LNCaP clone FGC (cell line): Measurements from ENCODE around the gene DPP4.
"Not testable (repeated sequence)": the region's sequence is repeated elsewhere in the genome, so short reads cannot be mapped to it uniquely, and the experiment has no call there.

Experiments
- DNase-seq: peaks from one replicate; pipeline ENCODE4 v3.0.0-alpha.2; 2011; ENCODE audit warnings: low read depth
- H3K4me3 ChIP-seq: 2 replicates; pipeline ENCODE4 v1.5.1; 2011; ENCODE audit warnings: mild to moderate bottlenecking, low read depth, low read length, control low read depth
- TF ChIP-seq, protein P1 (sequence below): IDR thresholded peaks from 2 replicates; pipeline ENCODE4 v1.5.1; 2012; ENCODE audit warnings: mild to moderate bottlenecking; ENCODE audit not compliant: control insufficient read depth, insufficient read depth; ENCODE audit errors: extremely low read depth

Gene DPP4

DNA sequence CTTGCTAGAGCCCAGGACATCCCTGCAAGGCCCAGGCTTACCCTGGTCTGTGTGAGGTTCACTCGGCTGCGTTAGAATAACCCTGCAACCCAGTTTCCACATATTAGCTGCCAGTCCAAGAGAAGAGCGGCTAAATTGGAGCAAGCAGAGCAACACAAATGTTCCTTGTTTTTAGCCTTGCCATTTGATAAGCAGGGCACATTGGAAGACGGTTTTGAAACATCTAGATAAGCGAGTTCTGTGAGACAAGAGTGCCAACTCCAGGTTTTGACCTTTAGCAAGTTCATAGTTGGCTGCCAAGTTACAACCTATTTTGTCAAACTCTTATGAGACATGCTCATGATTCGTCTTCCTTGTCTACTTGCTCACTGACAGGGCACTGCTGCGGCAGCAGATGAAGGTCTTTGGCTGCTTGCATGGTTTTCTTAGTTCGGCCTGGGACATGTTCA, 23.5 kb downstream of the DPP4 start:
- TF ChIP-seq, protein P1, sequence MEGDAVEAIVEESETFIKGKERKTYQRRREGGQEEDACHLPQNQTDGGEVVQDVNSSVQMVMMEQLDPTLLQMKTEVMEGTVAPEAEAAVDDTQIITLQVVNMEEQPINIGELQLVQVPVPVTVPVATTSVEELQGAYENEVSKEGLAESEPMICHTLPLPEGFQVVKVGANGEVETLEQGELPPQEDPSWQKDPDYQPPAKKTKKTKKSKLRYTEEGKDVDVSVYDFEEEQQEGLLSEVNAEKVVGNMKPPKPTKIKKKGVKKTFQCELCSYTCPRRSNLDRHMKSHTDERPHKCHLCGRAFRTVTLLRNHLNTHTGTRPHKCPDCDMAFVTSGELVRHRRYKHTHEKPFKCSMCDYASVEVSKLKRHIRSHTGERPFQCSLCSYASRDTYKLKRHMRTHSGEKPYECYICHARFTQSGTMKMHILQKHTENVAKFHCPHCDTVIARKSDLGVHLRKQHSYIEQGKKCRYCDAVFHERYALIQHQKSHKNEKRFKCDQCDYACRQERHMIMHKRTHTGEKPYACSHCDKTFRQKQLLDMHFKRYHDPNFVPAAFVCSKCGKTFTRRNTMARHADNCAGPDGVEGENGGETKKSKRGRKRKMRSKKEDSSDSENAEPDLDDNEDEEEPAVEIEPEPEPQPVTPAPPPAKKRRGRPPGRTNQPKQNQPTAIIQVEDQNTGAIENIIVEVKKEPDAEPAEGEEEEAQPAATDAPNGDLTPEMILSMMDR, result no peak
- H3K4me3 ChIP-seq, result no peak overlapping the region
- peak; percentile 91 for DNase-seq

DNA sequence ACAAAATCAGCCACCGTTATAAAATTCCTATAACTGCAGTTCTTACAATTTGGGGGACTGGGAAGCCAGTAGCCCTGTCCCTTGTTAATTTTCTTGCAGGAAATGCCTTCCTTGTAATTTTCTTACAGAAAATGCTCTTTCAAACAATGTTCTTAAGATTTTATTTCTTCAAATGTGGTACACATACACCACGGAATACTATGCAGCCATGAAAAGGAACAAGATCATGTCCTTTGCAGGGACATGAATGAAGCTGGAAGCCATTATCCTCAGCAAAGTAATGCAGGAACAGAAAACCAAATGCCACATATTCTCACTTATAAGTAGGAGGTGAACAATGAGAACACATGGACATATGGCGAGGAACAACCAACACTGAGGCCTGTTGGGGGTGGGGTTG, 24.9 kb downstream of the DPP4 start:
- H3K4me3 ChIP-seq, DNase-seq: not testable (repeated sequence)

DNA sequence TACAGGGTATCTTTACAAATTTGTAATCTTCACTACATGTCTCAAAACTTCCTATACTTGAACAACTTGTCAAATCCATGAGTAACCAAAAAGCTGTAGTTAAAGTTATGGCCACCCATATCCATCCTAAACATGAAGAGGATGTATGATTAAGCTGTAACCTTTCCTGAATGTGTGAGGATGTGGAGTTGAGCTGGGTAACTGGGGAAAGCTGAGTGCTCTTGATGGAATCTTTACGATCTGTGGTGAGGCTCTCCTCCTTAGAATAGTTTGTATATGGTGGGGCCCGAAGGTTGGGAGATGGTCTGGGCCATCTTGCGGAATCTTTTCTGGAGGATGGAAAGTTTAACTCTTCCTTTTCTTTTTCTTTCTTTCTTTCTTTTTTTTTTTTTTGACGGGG, 29.4 kb downstream of the DPP4 start:
- H3K4me3 ChIP-seq, result no peak overlapping the region
- TF ChIP-seq, protein P1, result no peak
- DNase-seq, result no peak

DNA sequence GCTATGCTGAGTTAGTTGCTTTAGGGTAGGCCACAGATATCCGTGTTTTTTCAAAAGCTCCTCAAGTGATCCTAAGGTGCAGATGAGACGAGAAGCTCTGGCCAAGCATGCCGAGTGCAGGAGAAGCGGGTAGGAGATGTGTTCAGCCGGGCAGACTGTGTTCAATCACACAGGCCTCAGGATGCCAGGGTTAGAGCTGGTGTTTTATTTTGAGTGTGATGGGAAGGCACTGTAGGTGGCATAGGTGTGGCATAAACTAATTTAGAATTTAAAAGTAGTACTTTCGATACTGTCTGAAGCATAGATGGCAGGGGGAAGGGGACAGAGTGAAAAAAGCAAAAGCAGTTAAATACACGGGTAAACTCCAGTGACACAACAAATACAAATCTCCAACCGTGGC, 30.9 kb downstream of the DPP4 start:
- H3K4me3 ChIP-seq, result no peak overlapping the region
- DNase-seq, result no peak
- TF ChIP-seq, protein P1, result no peak

DNA sequence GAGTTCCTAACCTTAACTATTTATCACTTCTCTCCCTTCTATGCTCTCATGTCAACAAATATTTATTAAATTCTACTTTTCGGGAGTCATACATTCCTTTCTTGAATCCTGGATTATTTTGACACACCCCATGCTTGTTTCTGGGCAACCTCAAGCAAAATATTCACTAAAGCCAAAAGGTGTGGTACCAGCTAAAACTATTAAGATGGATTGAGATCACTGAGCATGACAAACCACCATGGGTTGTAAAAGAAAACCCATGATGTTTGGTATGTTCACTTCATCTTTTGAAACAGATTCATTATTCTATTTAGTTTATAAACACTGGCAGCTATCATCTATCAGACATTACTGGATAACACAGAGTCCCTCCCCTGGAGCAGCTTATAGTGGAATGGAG, 32.5 kb downstream of the DPP4 start:
- no peak overlapping the region for H3K4me3 ChIP-seq
- TF ChIP-seq, protein P1, result no peak
- no peak for DNase-seq

DNA sequence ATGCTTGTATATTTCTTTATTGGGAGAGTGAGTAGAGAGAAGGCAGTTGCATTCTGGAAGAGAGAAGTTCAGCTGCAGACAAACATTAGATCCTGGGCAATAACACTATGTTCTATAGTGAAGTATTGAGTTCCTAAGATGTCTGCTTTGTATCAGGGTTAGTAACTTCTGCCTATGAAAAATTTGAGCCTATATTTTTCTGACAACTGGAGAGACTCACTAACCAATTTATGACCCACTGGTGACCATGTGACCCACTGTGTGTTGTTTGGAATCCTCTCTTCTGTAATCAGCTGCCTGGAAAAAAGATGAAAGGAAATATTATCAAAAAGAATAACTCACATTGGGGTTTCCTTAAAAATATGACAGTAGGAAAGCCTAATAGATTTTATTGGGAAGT, 35.3 kb downstream of the DPP4 start:
- TF ChIP-seq, protein P1, result no peak
- H3K4me3 ChIP-seq, result no peak overlapping the region

DNA sequence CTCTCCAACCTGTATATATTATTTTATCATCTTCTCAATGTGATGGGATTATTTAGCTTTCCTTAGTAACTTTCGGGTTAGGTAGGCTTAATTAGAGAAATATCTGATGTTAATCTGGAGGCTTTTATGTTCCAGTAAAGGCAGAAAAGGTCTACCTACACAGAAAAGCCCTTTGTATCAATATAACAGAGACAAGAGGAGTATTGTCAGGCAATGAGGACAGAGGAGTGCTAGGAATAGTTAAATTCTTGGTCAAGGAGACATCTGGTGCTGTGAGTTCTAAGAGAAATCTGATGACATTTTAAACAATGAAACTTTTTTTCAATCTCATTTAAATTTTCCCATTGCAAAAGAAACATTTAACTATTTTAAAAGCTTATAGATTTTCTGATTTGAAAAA, 36.1 kb downstream of the DPP4 start:
- TF ChIP-seq, protein P1, result no peak
- no peak for DNase-seq
- no peak overlapping the region for H3K4me3 ChIP-seq

More for the DNA sequence above, 35.3 kb downstream of the DPP4 start:
- no peak for DNase-seq
